Effector memory CD8-positive, alpha-beta T cell (primary cell): ENCODE data around the gene TBC1D22A.
"Not testable (repeated sequence)": the region's sequence is repeated elsewhere in the genome, so short reads cannot be mapped to it uniquely, and the experiment has no call there.

Experiments used
- ATAC-seq: fragments of 150-1000 bp; cut with Tn5 transposase; replicated peaks from 2 replicates; pipeline ENCODE4 v1.10.0; 2021; ENCODE audit warnings: mild to moderate bottlenecking, moderate library complexity
- DNase-seq, 3 experiments: peaks; one replicate each; pipeline ENCODE4 v3.0.0; 2021
- H3K27ac Mint-ChIP-seq, 2 donors: one replicate each; pipeline ENCODE4 v1.8.0; 2022; ENCODE audit warnings: mild to moderate bottlenecking in 2 of 2, mixed read lengths in 2 of 2, moderate library complexity in 2 of 2
- H3K27me3 Mint-ChIP-seq, 2 donors: one replicate each; pipeline ENCODE4 v1.8.0; 2022; ENCODE audit warnings: mixed read lengths in 2 of 2
- H3K36me3 Mint-ChIP-seq: one replicate; pipeline ENCODE4 v1.8.0; 2022; ENCODE audit warnings: mild to moderate bottlenecking, moderate library complexity, mixed read lengths; ENCODE audit not compliant: insufficient read depth
- H3K4me1 Mint-ChIP-seq, 2 donors: one replicate each; pipeline ENCODE4 v1.8.0; 2022; ENCODE audit warnings: low read depth in 2 of 2, mixed read lengths in 2 of 2
- H3K4me3 Mint-ChIP-seq, 2 donors: one replicate each; pipeline ENCODE4 v1.8.0; 2022; ENCODE audit warnings: mild to moderate bottlenecking in 2 of 2, mixed read lengths in 2 of 2, moderate library complexity in 2 of 2
- H3K9me3 Mint-ChIP-seq, 2 donors: one replicate each; pipeline ENCODE4 v1.8.0; 2022; ENCODE audit warnings: mixed read lengths in 2 of 2

Gene TBC1D22A

DNA sequence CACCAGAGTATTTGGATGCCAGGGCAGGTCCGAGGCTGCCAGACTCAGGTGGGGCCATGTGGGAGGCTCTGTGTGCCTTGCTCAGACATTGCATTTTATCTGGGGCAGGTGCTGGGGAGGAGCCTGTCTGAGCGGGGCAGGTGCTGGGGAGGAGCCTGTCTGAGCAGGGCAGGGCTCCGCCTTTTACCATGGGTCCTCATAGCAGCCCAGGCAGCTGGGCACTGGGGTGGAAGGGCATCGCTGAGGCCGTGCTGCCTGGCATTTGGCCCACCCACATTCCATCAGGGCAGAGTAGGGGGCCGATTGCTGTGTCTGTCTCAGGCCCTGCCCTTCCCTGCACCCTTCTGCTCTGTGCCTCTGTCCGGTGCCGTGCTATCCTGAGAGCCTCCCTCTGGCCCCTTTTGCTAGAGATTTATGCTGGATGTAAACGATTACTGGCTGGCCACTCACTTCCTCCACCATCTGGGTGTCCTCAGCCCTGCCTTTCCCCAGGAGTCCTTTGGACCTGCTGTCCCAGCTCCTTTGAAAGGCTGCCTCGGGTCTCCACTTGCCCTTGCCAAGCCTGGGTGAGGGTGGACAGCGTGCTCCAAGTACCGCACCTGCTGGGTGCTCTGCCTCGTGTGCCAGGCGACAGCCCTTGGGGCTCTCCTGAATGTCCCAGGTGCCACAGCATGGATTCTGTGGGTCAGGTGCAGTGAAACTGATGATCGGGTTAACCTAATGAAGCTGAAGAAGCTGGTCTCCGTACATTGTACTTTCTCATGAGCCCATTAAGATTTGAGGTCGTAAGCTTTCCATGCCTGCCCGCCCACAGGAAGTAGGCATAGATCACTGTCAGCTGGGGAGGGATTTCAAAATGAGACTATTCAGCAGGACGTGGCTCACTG lies 281.6 kb downstream of the TBC1D22A start:
- H3K27ac Mint-ChIP-seq, result peak overlapping the region in 1 of 2 donors; percentile 67
- H3K4me1 Mint-ChIP-seq, result peaks cover 66 to 76% of the 10 kb centered on the region in 2 donors
- DNase-seq (no peak), ATAC-seq (no peak)
- no peak overlapping the region for H3K4me3 Mint-ChIP-seq
- H3K9me3 Mint-ChIP-seq, result no peaks in the 10 kb centered on the region
- no peaks in the 10 kb centered on the region for H3K27me3 Mint-ChIP-seq
- no peaks in the 10 kb centered on the region for H3K36me3 Mint-ChIP-seq

DNA sequence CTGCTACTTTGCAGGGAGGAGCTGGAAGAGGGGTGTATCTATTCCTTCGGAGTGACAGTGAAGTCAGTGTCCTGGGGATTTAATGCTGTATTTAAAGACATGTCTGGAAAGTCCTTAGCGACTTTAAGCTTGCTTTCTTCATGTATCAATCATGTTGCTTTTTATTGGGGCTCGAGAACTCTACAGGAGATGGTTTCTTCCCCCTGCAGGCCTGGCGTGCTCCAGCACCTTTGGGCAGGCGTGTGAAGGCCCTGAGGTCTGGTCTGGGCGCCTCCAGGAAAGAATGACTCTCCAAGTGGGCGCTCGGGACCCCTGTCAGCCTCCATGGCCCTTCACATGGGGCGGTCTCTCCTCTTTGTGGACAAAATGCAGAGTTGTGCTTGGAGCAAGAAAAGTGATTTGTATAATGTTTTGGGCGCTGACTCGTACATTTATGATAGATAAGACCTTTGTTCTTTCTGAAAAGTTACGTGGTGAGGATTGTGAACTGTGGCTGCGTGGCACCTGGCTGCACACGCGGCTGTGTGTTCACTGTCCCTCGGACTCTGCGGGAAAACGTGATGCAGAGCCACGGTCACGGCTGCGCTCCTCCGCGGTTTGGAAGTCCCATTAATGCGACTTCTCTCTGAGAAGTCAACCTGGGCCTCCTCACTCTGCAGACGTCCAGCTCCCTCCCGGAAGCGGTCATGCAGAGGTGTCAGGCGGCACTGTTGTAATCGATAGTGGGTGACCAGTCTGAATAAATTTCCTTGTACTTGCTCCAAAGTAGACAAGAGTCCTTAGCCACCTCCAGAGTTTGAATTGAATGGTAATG lies 282.5 kb downstream of the TBC1D22A start:
- Mint-ChIP-seq H3K27me3 (no peaks in the 10 kb centered on the region), H3K9me3 (no peaks in the 10 kb centered on the region), H3K36me3 (no peaks in the 10 kb centered on the region), H3K4me3 (no peak overlapping the region), H3K4me1 (peaks cover 71 to 83% of the 10 kb centered on the region in 2 donors), H3K27ac (peak overlapping the region in 1 of 2 donors; percentile 30)
- ATAC-seq (no peak), DNase-seq (no peak)

DNA sequence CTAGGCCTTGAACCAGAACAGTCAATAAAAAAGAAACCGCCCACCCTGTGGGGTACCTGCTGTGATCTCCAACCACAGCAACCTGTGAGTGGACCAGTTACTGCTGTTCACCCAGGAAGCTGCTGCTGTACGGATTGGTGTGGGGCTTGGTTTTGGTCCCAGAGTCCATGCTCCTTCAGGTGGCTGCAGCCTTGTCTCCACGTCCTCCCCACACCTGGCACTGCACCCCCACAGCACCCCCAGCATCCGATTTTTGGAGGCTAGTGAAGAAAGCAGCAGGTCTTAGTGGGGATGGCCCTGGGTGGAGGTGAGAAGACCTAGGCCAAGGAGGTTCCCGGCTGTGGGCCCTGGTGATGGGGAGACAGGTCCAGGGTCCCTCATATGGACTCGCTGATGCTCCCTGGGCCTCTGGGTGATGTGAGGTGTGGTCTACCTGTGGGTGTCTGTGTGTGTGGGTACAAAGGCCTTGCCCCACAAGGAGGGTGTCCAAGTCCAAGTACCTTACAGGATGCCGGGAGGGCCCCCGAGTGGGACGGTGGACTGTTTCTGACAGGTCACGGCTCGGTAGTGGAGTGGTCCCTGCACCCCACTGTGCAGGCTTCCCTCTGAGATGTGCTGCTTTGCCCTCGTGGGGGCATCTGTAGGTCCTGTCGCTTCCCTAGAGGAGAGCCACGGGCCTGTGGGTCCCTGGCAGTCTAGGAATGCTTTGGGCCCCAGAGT lies 283.4 kb downstream of the TBC1D22A start:
- Mint-ChIP-seq H3K4me3 (peak overlapping the region; percentile 27 to 41), H3K27ac (no peak overlapping the region), H3K27me3 (no peaks in the 10 kb centered on the region), H3K4me1 (peaks cover 67 to 79% of the 10 kb centered on the region in 2 donors), H3K9me3 (no peaks in the 10 kb centered on the region), H3K36me3 (no peaks in the 10 kb centered on the region)
- DNase-seq (no peak), ATAC-seq (no peak)

DNA sequence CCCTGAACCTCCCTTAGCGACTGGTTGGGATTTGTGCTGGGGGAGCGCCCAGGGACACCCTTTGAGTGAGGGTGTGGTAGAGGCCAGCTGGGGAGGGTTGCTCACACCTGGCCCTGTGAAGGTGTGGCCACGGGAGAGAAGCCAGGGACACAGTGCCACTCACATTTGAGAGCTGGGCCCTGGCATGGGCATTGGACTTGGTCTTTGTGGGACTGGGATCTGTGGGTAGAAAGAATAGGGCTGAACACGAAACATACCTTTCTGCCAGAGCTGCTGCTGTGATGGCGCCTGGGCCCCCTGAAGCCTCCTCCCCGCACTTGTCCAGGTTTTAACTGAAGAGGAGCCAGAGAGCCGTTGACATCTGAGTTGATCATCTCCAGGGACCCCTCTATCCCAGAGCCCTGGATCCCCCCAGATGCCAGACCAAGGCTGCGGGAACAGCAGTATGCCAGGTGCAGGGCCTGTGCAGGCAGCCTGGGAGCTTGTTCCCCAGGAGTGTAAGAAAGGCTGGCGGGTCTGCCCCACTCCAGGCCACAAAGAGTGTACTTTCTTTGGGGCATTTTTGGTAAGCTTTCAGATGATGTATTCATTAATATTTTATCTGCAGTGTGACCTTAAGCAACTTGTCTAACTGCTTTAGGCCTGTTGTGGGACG lies 284.1 kb downstream of the TBC1D22A start:
- Mint-ChIP-seq H3K4me1 (peaks cover 66 to 77% of the 10 kb centered on the region in 2 donors), H3K27me3 (no peaks in the 10 kb centered on the region), H3K4me3 (peak overlapping the region; percentile 34 to 41), H3K27ac (peak overlapping the region in 1 of 2 donors; percentile 80), H3K36me3 (no peaks in the 10 kb centered on the region), H3K9me3 (no peaks in the 10 kb centered on the region)
- no peak for ATAC-seq
- DNase-seq, result no peak

DNA sequence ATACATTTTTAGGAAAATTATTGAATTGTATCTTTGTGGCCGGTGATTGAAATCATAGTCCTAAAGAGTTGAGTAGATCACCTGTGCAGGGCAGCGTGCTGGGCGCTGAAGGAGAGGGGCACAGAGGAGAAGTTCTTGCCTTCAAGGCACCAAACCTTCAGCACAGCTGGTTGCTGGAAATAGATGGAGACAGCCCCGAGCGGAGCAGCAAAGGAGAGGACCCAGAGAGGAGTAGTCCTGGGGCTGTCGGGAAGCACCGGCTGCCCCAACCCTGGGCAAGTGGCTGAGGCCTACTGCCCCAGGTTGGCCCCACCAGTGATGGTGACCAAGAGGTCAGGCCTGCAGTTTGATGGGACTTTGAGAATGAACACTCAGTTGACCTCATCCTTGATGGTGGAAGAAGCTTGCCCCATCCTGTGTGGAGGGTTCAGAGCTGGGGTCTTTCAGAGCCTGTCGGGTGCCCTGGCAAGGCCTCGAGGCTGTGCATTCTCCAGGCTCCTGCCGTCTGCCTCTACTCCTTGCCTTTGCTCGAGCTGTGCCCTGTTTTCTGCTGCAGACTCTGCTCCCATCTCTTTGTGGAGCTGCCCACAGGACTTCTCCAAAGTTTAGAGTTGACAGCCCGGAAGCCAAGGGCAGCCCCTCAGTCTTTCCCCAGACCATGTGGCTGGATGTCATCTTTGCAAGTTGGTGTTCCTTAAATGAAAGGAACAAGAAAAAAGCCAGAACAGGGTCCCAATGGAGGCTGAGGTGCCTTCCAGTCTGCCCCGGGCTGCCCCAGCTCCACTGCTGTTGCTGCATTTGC lies 285.1 kb downstream of the TBC1D22A start:
- Mint-ChIP-seq H3K27me3 (no peaks in the 10 kb centered on the region), H3K9me3 (no peaks in the 10 kb centered on the region), H3K27ac (peak overlapping the region; percentile 60 to 80), H3K4me1 (peaks cover 59 to 71% of the 10 kb centered on the region in 2 donors), H3K36me3 (no peaks in the 10 kb centered on the region), H3K4me3 (peak overlapping the region; percentile 37 to 66)
- no peak for ATAC-seq
- DNase-seq, result no peak

DNA sequence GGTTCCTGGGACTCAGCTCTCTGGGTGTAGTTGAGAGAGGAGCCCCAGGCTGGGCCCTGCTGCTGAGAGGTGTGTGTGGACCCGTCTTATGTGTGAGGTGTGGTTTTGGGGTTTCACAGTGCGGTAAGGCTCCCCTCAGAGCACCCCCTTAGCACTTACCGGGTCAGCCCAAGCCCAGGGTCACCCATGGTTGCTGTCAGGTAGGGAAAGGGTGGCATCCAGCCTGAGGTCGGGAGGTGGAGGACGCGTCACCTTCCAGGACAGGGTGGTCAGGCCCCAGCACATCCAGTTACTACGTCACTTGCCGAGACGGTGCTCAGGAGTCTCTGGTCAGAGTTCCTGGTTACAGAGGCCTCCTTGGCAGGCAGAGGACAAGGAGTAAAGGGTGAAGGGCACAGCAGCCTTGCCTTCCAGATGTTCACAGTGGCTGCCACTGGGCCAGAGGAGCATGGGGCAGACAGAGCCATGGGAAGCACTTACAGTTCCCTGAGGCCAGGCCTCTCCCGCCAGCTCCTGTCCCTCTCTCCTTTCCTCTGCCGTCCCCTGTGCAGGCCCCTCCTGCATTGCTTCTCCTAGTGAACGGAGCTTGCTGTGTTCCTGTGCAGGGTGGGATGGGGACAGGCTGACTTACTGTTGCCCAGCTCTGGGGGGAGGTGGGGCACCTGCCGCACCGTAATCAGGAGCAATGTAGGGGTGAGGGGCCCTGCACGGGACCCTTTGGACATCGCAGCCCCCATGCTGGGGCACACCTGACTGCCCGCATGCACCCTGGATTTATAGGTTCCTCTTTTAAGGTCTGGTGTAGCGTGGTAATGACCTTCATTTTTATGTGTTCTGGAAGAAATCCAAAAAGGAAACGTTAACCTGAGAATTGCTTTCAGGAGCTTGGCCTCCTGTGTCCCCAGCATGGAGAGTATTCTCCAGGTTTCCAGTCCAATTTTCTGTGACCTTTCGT lies 285.9 kb downstream of the TBC1D22A start:
- DNase-seq (no peak), ATAC-seq (peak; percentile 49)
- Mint-ChIP-seq H3K27me3 (no peaks in the 10 kb centered on the region), H3K27ac (peak overlapping the region; percentile 60 to 80), H3K9me3 (no peaks in the 10 kb centered on the region), H3K4me1 (peaks cover 58 to 66% of the 10 kb centered on the region in 2 donors), H3K36me3 (peaks cover 2% of the 10 kb centered on the region), H3K4me3 (peak overlapping the region; percentile 34 to 66)

DNA sequence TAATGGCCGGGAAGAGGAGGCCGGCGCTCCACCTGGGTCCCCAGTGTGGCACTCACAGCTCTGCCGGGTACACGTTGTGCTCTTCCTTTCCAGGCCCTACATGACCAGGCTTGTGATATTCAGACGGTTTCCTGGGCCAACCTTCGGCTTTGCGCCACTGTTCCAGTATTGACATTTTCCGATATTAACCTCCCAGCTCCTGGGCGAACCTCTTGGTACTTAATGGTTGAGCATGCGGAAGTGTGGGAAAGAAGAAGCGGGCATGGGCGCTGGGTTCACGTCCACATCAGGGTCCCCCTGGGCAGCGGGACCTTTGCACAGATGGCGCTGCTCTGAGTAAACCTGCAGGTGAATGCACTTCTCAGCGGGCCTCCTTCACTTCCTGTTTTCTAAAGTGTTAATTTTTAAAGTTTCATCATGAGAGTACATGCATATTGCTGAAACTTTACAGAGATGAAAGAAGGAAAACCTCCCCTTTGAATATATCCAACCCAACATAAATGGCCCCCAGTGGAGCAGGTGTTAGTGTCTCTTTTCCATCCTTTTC lies 286.7 kb downstream of the TBC1D22A start:
- DNase-seq (no peak), ATAC-seq (no peak)
- Mint-ChIP-seq H3K4me3 (no peak overlapping the region), H3K4me1 (peaks cover 51 to 61% of the 10 kb centered on the region in 2 donors), H3K9me3 (no peaks in the 10 kb centered on the region), H3K36me3 (peaks cover 3% of the 10 kb centered on the region), H3K27me3 (no peaks in the 10 kb centered on the region), H3K27ac (no peak overlapping the region)

DNA sequence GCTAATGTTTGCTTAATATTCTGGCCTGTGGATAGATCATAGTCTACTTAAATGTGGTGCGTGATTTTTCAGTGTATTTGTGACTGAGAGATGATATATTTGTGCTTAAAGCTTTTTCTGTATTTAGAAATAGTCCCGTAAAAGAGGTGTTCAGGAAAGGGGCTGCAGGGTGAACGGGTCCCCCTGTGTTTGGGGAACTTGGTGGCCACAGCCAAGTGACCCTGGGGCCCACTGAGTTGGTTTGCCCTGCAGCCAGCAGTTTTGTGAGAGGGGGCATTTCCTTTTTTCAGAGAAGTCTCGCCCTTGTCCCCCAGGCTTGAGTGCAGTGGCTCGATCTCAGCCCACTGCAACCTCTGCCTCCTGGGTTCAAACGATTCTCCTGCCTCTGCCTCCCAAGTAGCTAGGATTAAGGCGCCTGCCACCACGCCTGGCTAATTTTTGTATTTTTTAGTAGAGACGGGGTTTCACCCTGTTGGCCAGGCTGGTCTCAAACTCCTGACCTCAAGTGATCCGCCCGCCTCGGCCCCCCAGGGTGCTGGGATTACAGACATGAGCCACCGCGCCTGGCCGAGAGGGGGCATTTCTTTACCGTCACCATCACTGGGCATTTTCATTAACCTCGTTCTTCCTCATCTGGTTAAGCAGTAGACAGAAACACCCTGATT lies 287.4 kb downstream of the TBC1D22A start:
- not testable (repeated sequence) for H3K9me3 Mint-ChIP-seq, DNase-seq, H3K36me3 Mint-ChIP-seq, H3K27ac Mint-ChIP-seq, H3K4me3 Mint-ChIP-seq, H3K27me3 Mint-ChIP-seq, ATAC-seq
- H3K4me1 Mint-ChIP-seq, result peaks cover 44 to 58% of the 10 kb centered on the region in 2 donors

DNA sequence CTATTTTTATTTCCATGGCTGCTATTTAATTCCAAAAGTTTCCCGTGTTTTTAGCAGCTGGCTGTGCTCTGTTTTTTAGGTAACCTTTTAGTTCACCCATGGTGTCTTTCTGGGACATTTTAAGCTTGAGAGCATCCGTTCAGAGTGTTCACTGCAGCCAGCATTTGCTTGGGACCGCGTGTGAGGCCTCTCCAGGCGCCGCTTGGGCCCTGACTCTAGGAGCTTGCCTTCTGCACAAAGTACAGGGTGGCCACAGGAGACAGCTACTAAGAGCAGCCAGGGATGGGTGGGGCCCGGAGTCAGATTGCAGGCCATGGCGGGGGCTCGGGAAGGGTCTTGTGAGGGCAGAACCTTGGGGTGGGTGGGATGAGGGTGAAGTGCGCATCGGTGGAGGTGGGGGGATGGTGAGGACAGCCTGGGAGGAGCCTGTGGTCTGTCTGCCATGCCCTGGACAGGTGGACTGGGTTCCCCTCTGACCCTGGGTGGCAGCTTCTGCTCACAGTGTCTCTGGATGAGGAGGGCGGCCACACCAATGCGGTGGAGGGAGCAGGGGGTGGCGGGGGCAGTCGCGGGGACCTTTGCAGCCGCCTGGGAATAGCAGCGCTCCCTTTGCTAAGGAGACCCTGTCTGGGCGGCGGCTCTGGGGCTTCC lies 288.1 kb downstream of the TBC1D22A start:
- no peaks in the 10 kb centered on the region for H3K27me3 Mint-ChIP-seq
- H3K4me3 Mint-ChIP-seq, result no peak overlapping the region
- peaks cover 6% of the 10 kb centered on the region for H3K36me3 Mint-ChIP-seq
- ATAC-seq (no peak), DNase-seq (no peak)
- peaks cover 43 to 54% of the 10 kb centered on the region in 2 donors for H3K4me1 Mint-ChIP-seq
- H3K9me3 Mint-ChIP-seq, result no peaks in the 10 kb centered on the region
- H3K27ac Mint-ChIP-seq, result no peak overlapping the region

DNA sequence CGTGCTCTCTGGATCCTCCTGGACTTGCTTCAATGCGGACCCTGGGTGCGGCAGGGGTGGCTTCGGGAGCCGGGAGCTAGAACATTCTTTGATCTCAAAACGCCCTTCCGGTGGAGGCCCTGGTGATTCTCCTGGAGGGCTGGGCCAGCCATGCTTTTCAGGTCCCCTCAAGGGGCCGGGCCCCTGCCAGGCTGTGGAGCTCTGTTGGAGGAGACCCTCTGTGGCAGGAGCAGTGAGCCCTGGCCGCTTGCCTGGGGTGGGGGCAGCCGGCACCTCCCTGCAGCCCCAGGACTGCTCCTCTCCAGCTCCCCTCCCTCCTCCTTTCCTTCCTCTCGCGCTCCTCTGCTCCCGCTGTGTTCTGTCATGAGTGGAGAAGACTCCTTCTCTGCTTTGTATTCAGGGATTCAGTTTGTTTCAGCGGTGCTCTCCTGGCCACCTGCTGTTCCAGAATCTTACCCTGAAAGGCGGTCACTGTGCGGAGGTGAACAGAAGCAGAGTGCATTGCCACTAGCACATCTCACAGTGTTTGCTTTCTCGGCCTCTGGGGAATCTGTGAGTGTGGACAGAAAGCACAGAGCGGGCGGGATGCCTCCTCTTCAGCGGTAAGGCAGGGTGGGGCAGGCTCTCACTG lies 289.1 kb downstream of the TBC1D22A start:
- H3K27me3 Mint-ChIP-seq, result no peaks in the 10 kb centered on the region
- no peak overlapping the region for H3K4me3 Mint-ChIP-seq
- ATAC-seq (no peak), DNase-seq (no peak)
- H3K36me3 Mint-ChIP-seq, result peaks cover 6% of the 10 kb centered on the region
- H3K9me3 Mint-ChIP-seq, result no peaks in the 10 kb centered on the region
- no peak overlapping the region for H3K27ac Mint-ChIP-seq
- H3K4me1 Mint-ChIP-seq, result peaks cover 39 to 50% of the 10 kb centered on the region in 2 donors
